ENCODE data around the gene WNT2. TPM values are rescaled to one million over a fixed set of nuclear protein-coding genes. Genes with fewer than 3 reads are reported as not detected.

The WNT2 gene
- total and polyA plus RNA-seq, 2 donors (not counting 1 experiment from before 2014, with no cell fraction given), result not detected

GRCh38 chr7:117350027-117350426 is 27.2 kb upstream of the WNT2 start:
- Histone ChIP-seq H4K20me1 (ENCODE audit: control insufficient read depth, insufficient read depth, low read length, poor library complexity, severe bottlenecking) (no peaks in the 10 kb centered on the region), H3K27ac (ENCODE audit: low read length in 2 of 2) (no peak overlapping the region), H3K4me3 (ENCODE audit: control extremely low read depth in 1 of 5, extremely low read depth in 1 of 5, insufficient read depth in 1 of 5, low read depth in 2 of 5, low read length in 4 of 5) (no peak overlapping the region), H3K9ac (ENCODE audit: low read length) (no peak overlapping the region), H3K4me2 (replicated peaks; ENCODE audit: low read depth, low read length, poor library complexity, severe bottlenecking) (no peak overlapping the region), H3K4me1 (ENCODE audit: control insufficient read depth in 2 of 2, insufficient read depth in 2 of 2, low read length in 2 of 2) (no peaks in the 10 kb centered on the region), H2AFZ (ENCODE audit: insufficient read depth, low read depth, low read length, poor library complexity, severe bottlenecking) (no peak overlapping the region), H3K36me3 (replicated peaks in 1 of 2; ENCODE audit: control extremely low read depth in 1 of 2, control insufficient read depth in 1 of 2, extremely low read depth in 1 of 2, insufficient read depth in 2 of 2, low read length in 1 of 2) (no peaks in the 10 kb centered on the region), H3K79me2 (ENCODE audit: control insufficient read depth, insufficient read depth, low read length) (no peaks in the 10 kb centered on the region), H3K9me3 (ENCODE audit: control extremely low read depth in 1 of 3, control insufficient read depth in 2 of 3, insufficient read depth in 1 of 3, low read length in 2 of 3) (peaks cover 0 to 3% (median 0%) of the 10 kb centered on the region in 3 donors), H3K27me3 (replicated peaks in 1 of 4; ENCODE audit: control extremely low read depth in 1 of 4, control insufficient read depth in 3 of 4, insufficient read depth in 4 of 4, low read length in 3 of 4) (peaks cover 0 to 3% (median 0%) of the 10 kb centered on the region in 4 experiments)
- no peak for ATAC-seq (ENCODE audit: low read depth)
- CTCF ChIA-PET, result no interaction called here
- peaks cover 17% of the 10 kb centered on the region for H3K27me3 Mint-ChIP-seq
- DNase-seq, result no peak
- no peak for TF ChIP-seq CTCF (IDR thresholded peaks at IDR 0.05)
- no peak for TF ChIP-seq EZH2 (IDR thresholded peaks at IDR 0.05; ENCODE audit: borderline replicate concordance, insufficient read depth, low read depth, low read length, poor library complexity, severe bottlenecking)
- H3K4me3 Mint-ChIP-seq, result no peak overlapping the region
- intact Hi-C loops (cut with micrococcal nuclease), result no loop called here
- no peaks in the 10 kb centered on the region for H3K4me1 Mint-ChIP-seq
- WGBS (ENCODE audit: insufficient coverage), result 100% methylated on average over 1 of the region's 1 CpG
- H3K27ac Mint-ChIP-seq, result no peak overlapping the region
- peaks cover 3% of the 10 kb centered on the region for H3K9me3 Mint-ChIP-seq (ENCODE audit: insufficient read depth)
- POLR2A ChIA-PET, result no interaction called here

GRCh38 chr7:117349570-117349969 is 26.7 kb upstream of the WNT2 start:
- intact Hi-C loops (cut with micrococcal nuclease), result no loop called here
- H3K4me2 ChIP-seq (replicated peaks; ENCODE audit: low read depth, low read length, poor library complexity, severe bottlenecking), result no peak overlapping the region
- no peaks in the 10 kb centered on the region for H3K36me3 ChIP-seq (replicated peaks in 1 of 2; ENCODE audit: control extremely low read depth in 1 of 2, control insufficient read depth in 1 of 2, extremely low read depth in 1 of 2, insufficient read depth in 2 of 2, low read length in 1 of 2)
- peaks cover 3% of the 10 kb centered on the region for H3K9me3 Mint-ChIP-seq (ENCODE audit: insufficient read depth)
- no peak overlapping the region for H3K27ac Mint-ChIP-seq
- H3K27me3 ChIP-seq (replicated peaks in 1 of 4; ENCODE audit: control extremely low read depth in 1 of 4, control insufficient read depth in 3 of 4, insufficient read depth in 4 of 4, low read length in 3 of 4), result peaks cover 0 to 3% (median 0%) of the 10 kb centered on the region in 4 experiments
- ChIA-PET CTCF (no interaction called here), POLR2A (no interaction called here)
- H3K79me2 ChIP-seq (ENCODE audit: control insufficient read depth, insufficient read depth, low read length), result no peaks in the 10 kb centered on the region
- ATAC-seq (ENCODE audit: low read depth), result no peak
- no peak for TF ChIP-seq EZH2 (IDR thresholded peaks at IDR 0.05; ENCODE audit: borderline replicate concordance, insufficient read depth, low read depth, low read length, poor library complexity, severe bottlenecking)
- no peak for TF ChIP-seq CTCF (IDR thresholded peaks at IDR 0.05)
- no peaks in the 10 kb centered on the region for H4K20me1 ChIP-seq (ENCODE audit: control insufficient read depth, insufficient read depth, low read length, poor library complexity, severe bottlenecking)
- no peaks in the 10 kb centered on the region for H3K4me1 Mint-ChIP-seq
- DNase-seq, result no peak
- WGBS (ENCODE audit: insufficient coverage), result no CpG with 5 or more reads among the region's 2 CpGs
- no peak overlapping the region for H3K4me3 Mint-ChIP-seq
- H3K27ac ChIP-seq (ENCODE audit: low read length in 2 of 2), result no peak overlapping the region
- peaks cover 17% of the 10 kb centered on the region for H3K27me3 Mint-ChIP-seq
- peaks cover 0 to 3% (median 0%) of the 10 kb centered on the region in 3 donors for H3K9me3 ChIP-seq (ENCODE audit: control extremely low read depth in 1 of 3, control insufficient read depth in 2 of 3, insufficient read depth in 1 of 3, low read length in 2 of 3)
- no peaks in the 10 kb centered on the region for H3K4me1 ChIP-seq (ENCODE audit: control insufficient read depth in 2 of 2, insufficient read depth in 2 of 2, low read length in 2 of 2)
- no peak overlapping the region for H2AFZ ChIP-seq (ENCODE audit: insufficient read depth, low read depth, low read length, poor library complexity, severe bottlenecking)
- no peak overlapping the region for H3K4me3 ChIP-seq (ENCODE audit: control extremely low read depth in 1 of 5, extremely low read depth in 1 of 5, insufficient read depth in 1 of 5, low read depth in 2 of 5, low read length in 4 of 5)
- no peak overlapping the region for H3K9ac ChIP-seq (ENCODE audit: low read length)
